CD4-positive, alpha-beta T cell treated with Interleukin-2 at 100 ng/mL for 4 hours (primary cell): ENCODE measurements around the gene MYL3.

Experiments used
- DNase-seq: peaks from one replicate; pipeline ENCODE4 v3.0.0-alpha.2; 2020; ENCODE audit warnings: low spot score

The MYL3 gene

DNA sequence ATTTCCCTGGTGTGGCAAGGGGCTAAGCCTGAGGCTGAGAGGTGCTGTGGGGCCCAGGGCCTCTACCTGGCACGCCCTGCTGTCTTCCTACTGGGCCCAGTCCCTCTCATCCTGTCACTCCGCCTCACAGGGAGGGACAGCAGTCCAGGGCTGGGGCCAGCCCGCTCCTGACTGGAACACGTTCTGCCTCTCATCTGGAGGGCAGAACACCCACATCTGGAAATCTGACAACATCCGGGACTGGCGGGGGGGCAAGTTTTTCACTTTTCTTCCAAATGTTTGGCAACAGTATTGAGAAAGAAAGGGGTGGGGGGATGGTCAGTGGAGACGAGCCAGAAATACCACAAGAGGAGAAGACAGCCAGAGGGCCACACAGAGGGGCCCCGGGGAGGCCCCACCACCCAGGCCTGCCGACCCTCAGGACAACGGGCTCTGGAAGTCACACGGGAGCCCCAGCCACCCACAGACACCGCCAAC lies 1.8 kb upstream of the MYL3 start:
- DNase-seq = no peak

DNA sequence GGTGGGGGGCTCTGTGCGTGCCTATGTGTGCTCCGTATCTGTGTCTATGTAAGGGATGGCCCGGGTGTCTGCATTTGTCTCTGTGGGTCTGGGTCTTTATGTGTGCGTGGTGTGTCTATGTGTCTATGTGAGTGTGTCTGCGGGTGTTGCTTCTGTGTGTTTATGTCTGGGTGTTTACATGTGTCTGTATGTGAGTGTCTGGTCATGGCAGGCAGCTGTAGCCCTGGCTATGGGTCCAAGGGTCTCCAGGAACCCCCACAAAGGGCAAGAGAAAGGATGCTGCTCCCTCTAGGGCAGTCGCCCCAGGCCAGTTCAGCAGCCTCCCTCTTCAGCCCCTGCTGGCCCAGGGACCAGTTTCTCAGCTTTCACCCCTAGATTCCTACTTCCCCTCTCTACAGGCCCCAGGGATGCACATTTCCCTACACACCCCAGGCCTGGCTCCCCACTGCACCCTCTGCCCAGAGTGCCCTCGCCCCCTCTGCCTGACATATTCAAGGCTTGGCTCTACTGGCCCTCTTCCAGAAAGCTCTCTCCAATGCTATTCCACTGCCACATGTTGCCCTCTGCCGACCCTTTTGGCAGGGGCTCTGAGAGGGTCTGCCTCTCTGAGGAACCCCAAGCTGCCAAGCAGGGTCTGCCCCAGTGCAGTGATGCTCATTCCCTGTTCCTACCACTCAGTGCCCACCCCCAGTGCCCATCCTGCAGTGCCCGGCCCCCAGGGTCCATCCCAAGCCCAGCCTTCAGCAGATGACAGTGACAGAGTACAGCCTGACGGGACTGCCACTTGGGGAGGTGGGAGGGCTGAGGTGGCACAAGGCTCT lies 1.0 kb upstream of the MYL3 start:
- DNase-seq = no peak

- no peak for DNase-seq
These were observed 747 bp downstream of the MYL3 start for GRCh38 chr3:46862369-46863025.

DNA sequence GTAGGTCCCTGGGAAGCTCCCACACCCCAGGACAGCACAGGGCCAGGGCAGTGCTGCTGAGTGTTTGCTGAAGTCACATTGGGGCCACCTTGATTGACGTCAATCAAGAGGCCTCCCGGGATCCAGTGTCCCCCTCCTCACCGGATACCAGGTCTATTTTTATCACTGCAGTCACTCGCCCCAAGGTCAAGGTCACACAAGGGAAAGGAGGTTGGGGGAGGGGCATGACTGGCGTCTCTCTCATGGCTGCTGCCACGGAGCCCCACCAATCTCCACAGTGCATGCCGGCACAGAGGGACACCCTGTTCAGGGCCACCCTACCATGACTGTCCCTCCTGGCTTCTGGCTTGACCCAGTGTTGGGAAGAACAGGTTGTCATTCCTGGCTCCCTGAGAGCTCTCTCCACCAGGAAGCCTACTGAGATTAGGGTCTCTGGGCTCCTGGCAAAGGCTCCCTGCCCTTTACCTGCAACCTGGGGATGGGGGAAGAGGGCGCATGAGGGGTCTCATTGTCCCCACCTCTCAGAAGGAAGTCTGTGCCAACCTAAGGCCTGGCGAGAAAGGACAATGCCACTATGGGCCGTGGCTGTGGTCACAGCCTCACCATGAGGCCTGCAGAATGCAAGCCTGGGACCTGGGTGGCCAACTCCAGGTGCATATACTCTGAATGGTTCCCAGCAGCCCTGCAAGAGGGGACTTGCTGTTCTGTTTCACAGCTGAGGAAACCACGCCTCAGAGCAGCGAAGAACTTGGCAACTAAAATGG lies 1.5 kb downstream of the MYL3 start:
- no peak for DNase-seq

DNA sequence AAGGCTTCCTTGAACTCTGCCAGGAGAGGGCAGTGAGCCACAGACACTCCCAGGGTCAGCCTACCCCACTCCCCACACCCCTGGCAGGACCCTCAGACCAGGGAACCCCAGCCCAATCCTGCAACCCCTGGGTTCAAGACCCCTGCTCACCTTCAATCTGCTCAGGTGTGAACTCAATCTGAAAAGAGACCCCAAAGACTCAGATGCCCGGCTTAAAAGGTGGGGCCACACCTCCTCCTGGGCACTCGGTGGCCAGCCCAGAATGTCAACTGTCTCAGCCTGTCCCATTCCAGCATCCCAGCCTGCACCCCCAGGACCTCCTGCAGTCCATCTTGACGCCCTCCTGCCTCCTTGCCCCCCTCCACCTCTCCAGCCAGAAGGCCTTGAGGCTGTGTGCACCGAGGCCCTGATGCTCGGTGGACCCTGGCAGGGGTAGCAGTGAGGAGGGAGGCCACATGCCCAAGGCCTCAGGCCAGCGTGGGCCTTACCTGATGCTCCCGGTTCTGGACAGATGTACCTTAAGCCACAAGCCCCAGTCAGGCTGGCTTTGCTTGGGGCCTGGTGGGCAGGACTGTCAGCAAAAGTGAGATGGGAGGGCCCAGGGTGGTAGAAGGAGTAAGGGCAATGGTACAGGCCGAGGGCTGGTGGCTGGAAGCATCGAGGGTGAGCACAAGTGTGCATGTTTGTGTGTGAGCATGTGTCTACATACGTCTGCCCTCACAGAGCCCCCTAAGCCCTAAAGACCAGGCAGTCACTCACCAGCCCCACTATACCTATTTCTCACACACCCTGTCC lies 2.2 kb downstream of the MYL3 start:
- DNase-seq = no peak

GRCh38 chr3:46860017-46860809 lies 3.0 kb downstream of the MYL3 start:
- DNase-seq = no peak

DNA sequence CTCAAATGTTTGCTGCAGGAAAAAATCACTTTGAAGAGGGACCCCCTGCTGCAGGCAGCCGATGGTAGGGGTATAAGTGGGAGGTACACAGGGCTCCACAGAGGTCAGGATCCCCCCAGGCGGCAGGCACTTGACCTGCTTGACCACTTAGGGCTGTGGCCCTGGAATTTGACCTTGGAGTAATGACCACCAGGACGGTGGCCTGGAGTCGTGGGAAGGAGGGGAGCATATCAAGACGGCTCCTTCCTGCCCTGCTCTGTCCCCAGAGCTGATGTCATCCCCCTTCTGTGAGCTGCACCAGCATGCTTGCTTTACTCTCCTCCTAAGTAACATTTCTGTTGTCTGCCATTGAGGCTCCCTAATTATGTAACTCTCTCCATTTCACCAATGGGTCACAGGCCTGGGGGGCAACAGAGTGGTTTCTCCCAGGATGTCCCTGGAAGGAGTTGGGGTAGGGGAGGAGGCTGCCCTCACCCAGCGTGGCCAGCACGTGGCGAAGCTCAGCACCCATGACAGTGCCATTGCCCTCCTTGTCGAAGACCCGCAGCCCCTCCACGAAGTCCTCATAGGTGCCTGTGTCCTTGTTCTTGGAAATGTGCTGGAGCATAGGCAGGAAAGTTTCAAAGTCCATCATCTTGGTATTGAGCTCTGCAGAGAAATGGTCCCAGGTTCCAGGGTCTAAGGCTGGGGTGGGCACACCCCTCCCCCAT lies 4.1 kb downstream of the MYL3 start:
- no peak for DNase-seq

DNA sequence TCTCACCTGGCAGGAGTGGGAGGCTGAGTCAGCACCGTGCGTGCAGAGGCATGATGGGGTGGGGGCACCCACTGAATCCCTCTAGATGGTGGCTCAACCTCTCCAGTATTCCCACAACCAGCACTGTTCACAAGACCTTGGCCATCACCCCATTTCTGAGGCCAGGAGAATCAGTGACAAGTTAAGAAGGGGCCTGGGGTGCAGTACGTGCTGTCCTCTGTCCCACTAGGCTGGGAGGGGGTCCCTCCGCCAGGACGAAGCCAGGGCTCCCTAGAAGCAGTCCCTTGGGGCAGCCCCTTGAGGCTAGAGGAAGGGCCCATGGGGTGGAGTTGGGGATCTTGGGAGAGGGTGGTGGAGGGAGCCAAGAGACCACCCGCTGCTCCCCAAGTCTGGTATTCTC lies 4.8 kb downstream of the MYL3 start:
- no peak for DNase-seq

DNA sequence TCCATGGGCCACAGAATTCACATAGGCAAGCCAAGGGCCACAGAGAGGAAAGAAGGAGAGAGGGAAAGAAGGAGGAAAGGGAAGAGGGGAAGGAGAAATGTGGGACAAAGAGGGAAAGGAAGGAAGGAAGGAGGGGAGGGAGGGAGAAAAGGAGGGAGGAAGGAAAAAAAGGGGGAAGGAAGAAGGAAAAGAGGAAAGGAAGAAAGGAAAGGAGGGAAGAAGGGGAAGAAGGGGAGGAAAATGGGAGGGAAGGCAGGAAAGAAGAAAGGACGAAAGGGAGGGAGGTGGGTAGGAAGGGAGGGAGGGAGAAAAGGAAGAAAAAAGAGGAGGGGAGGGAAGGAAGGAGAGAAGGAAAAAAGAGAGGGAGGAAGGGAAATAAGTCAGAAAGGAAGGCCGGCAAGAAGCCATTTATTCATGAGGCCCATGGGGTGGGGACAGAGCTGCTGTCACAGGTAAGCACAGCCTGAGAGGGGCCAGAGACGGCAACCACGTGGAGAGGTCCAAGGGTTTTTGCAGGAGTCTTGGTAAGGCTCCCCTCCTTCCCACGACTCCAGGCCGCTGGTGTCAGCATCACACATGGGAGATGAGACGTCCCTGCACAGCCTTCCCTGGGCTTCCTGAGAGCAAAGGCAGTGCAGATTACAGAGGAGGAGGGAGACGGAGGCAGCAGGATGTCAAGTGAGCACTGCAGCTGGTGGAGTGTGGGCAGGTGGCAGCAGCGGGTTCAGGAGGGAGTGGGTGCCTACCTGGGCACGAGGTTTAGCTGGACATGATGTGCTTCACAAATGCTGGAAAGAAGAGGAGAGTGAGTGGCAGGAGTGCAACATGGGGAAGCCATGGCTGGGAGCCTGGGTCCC lies 5.5 kb downstream of the MYL3 start:
- DNase-seq = no peak

GRCh38 chr3:46856576-46857471 lies 6.4 kb downstream of the MYL3 start:
- DNase-seq = no peak

- no peak for DNase-seq
These were observed 8.7 kb downstream of the MYL3 start for GRCh38 chr3:46854555-46854991.

- no peak for DNase-seq
These were observed 9.5 kb downstream of the MYL3 start for GRCh38 chr3:46853441-46854415.

DNA sequence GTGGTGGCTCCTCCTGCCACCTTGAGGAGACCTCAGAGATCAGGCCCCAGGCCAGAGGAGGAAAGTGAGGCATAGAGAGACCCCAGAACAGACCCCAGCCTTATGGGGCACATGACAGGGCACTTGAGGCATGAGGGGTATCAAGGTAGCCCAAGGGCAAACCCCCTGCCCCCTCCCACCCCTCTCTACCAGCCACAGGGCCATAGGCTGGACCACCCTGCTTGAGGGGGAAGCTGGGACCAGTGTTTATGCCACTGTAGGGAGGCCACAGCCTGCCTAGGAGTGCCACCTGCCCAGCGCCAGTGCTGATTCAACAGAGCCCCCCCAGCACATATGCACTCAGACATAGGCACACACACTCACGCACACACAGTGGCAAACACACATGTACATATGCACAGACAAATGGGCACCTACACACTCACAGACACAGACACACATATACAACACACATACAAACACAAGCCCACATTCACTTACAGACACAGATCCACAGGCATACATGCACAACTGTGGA lies 10.3 kb downstream of the MYL3 start:
- DNase-seq = no peak

GRCh38 chr3:46852334-46852720 lies 10.9 kb downstream of the MYL3 start:
- DNase-seq = no peak

DNA sequence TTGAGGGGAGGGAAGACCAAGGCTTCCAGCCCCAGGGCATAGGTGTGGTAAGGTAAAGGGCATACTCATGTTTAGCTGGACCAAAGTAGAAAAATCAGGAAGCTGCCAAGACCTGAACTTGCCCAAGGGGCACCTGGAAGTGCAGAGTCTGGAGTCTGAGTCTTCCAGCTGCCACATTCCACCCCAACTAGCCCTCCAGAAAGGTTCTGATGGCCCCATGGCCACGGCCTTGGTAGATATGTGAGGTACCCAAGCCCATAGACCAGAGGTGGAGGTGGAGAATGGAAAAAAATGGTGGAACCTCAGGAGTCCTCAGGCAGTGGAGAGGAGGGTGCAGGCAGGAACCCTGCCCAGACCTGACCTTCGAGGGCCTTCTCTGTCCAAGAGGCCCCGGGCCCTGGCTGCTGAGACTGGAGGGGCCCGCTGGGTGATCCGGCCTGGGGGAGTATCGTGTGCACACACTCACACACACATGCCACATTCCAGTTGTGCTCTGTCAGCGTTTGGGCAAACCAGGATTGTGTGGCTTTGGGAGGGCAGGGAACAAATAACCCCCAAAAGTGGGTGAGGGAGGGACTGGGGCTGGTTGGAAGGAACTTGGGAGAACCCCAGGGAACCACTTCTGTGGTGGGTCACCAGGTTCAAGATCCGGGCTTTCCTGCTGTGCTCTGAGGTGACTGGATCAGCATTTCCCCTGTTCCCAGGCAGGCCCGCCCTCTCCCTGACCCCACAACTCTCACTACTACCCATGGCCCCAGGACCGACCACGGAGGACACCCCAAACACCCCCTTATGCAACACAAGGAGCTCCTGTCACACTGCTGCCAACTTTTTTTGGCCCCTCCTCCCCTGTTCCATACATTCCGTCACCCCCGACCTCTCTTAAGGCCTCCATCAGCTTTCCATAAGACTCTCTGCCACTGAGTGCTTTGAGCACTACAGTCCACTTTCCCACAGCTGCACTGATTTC lies 11.6 kb downstream of the MYL3 start:
- no peak for DNase-seq

- DNase-seq = no peak
These were observed 12.8 kb downstream of the MYL3 start for GRCh38 chr3:46850468-46850779.
